ENCODE data around the gene USP7. TPM values are rescaled to one million over a fixed set of nuclear protein-coding genes. Genes with fewer than 3 reads are reported as not detected.

Gene USP7
- total and polyA plus RNA-seq, 7 donors = 41.6 to 135 (median 108) TPM

- no peak for TF ChIP-seq CTCF (IDR thresholded peaks at IDR 0.05)
- Histone ChIP-seq H3K27ac (no peak overlapping the region), H3K4me1 (peaks cover 2% of the 10 kb centered on the region), H3K9me3 (no peaks in the 10 kb centered on the region), H3K36me3 (ENCODE audit: insufficient read depth in 1 of 2, low read depth in 1 of 2) (peaks cover 0 to 17% of the 10 kb centered on the region in 2 donors), H3K4me3 (no peak overlapping the region), H3K27me3 (ENCODE audit: insufficient read depth in 3 of 3, low read length in 2 of 3) (peaks cover 0 to 11% (median 4%) of the 10 kb centered on the region in 3 donors)
- DNase-seq (peak; percentile 64 to 78), ATAC-seq (peak in 3 of 4 donors; percentile 14 to 48 (median 31))
- 48 to 64% (median 48%) methylated on average over 25 of the region's 25 CpGs for WGBS, 3 donors
- intact Hi-C loops (cut with DNase I) = no loop called here
Observed at GRCh38 chr16:8859913-8860881, 103.5 kb downstream of the USP7 start.

- peaks cover 4 to 26% of the 10 kb centered on the region in 2 donors for H3K36me3 ChIP-seq (ENCODE audit: insufficient read depth in 1 of 2, low read depth in 1 of 2)
- H3K27ac ChIP-seq = no peak overlapping the region
- intact Hi-C loops (cut with DNase I) = no loop called here
- TF ChIP-seq CTCF (IDR thresholded peaks at IDR 0.05) = no peak
- H3K4me3 ChIP-seq = no peak overlapping the region
- 88 to 91% (median 90%) methylated on average over 31 of the region's 31 CpGs for WGBS, 3 donors
- H3K4me1 ChIP-seq = peaks cover 2% of the 10 kb centered on the region
- ATAC-seq (no peak), DNase-seq (peak in 1 of 2 donors; percentile 46)
- peaks cover 0 to 5% (median 0%) of the 10 kb centered on the region in 3 donors for H3K27me3 ChIP-seq (ENCODE audit: insufficient read depth in 3 of 3, low read length in 2 of 3)
- no peaks in the 10 kb centered on the region for H3K9me3 ChIP-seq
Observed at GRCh38 chr16:8858994-8859912, 104.5 kb downstream of the USP7 start.

- no peak overlapping the region for H3K27ac ChIP-seq
- intact Hi-C loops (cut with DNase I) = no loop called here
- DNase-seq (no peak), ATAC-seq (no peak)
- no peaks in the 10 kb centered on the region for H3K27me3 ChIP-seq (ENCODE audit: insufficient read depth in 3 of 3, low read length in 2 of 3)
- no peak overlapping the region for H3K4me3 ChIP-seq
- no peaks in the 10 kb centered on the region for H3K9me3 ChIP-seq
- TF ChIP-seq CTCF (IDR thresholded peaks at IDR 0.05) = no peak
- no peaks in the 10 kb centered on the region for H3K4me1 ChIP-seq
- WGBS, 3 donors = 52 to 70% (median 68%) methylated on average over 5 of the region's 5 CpGs
- H3K36me3 ChIP-seq (ENCODE audit: insufficient read depth in 1 of 2, low read depth in 1 of 2) = peaks cover 4 to 50% of the 10 kb centered on the region in 2 donors
Observed at GRCh38 chr16:8855972-8856371, 107.7 kb downstream of the USP7 start.

GRCh38 chr16:8855051-8855786 lies 108.5 kb downstream of the USP7 start:
- Histone ChIP-seq H3K27me3 (ENCODE audit: insufficient read depth in 3 of 3, low read length in 2 of 3) (no peaks in the 10 kb centered on the region), H3K4me3 (no peak overlapping the region), H3K27ac (no peak overlapping the region), H3K9me3 (no peaks in the 10 kb centered on the region), H3K36me3 (ENCODE audit: insufficient read depth in 1 of 2, low read depth in 1 of 2) (peaks cover 4 to 58% of the 10 kb centered on the region in 2 donors), H3K4me1 (no peaks in the 10 kb centered on the region)
- TF ChIP-seq CTCF (IDR thresholded peaks at IDR 0.05) = no peak
- intact Hi-C loops (cut with DNase I) = no loop called here
- DNase-seq (no peak), ATAC-seq (no peak)
- 88 to 94% (median 90%) methylated on average over 11 of the region's 11 CpGs for WGBS, 3 donors

All from psoas muscle (tissue), 8 donors.